K562 (cell line): ENCODE data around the gene NAP1L4.

Source experiments
- CREB3 ChIP-seq: fragments of 450-650 bp; conservative IDR thresholded peaks from 2 replicates; pipeline ENCODE4 v1.6.1; 2016; ENCODE audit warnings: missing genetic modification characterization, low read depth, mild to moderate bottlenecking, missing compliant biosample characterization, moderate library complexity
- CTCF ChIP-seq, 3 experiments: IDR thresholded peaks in 2 of 3; conservative IDR thresholded peaks in 1 of 3; 2 replicates each; pipeline ENCODE4 v1.5.1; 2011 to 2012; ENCODE audit warnings: low read length in 3 of 3, mild to moderate bottlenecking in 3 of 3, control low read depth in 2 of 3, improper control_type of control experiment in 1 of 3, inconsistent platforms in 1 of 3, low read depth in 1 of 3, mixed read lengths in 1 of 3, moderate library complexity in 1 of 3; ENCODE audit not compliant: insufficient read depth in 2 of 3
- IRF9 ChIP-seq: fragments of 450-650 bp; IDR thresholded peaks from 2 replicates; pipeline ENCODE4 v1.6.1; 2016; ENCODE audit warnings: missing biosample characterization, missing genetic modification characterization
- MTF1 ChIP-seq: fragments of 250-450 bp; sonication (Bioruptor Pico); IDR thresholded peaks from 2 replicates; pipeline ENCODE4 v1.9.0; 2021; ENCODE audit warnings: moderate library complexity, mild to moderate bottlenecking, inconsistent platforms, borderline replicate concordance
- TBP ChIP-seq: optimal IDR thresholded peaks from 2 replicates; pipeline ENCODE3; 2011; ENCODE audit warnings: low read depth, low read length, improper control_type of control experiment
- ZNF121 ChIP-seq: sonication (generic); formaldehyde crosslinking; conservative IDR thresholded peaks from 2 replicates; pipeline ENCODE4 v1.8.0; 2022; ENCODE audit warnings: missing genetic modification reagents
- ZNF431 ChIP-seq: sonication (generic); formaldehyde crosslinking; IDR thresholded peaks from 2 replicates; pipeline ENCODE4 v1.8.0; 2022; ENCODE audit warnings: mild to moderate bottlenecking, missing genetic modification reagents
- ZNF76 ChIP-seq: fragments of 250-450 bp; sonication (Bioruptor Pico); IDR thresholded peaks from 2 replicates; pipeline ENCODE4 v1.4.0; 2020; ENCODE audit warnings: mild to moderate bottlenecking, moderate library complexity, borderline replicate concordance

- TF ChIP-seq ZNF431 (no peak), CTCF (IDR thresholded peaks at IDR 0.05 in 2 of 3, conservative IDR thresholded peaks at IDR 0.05 in 1 of 3; ENCODE audit: insufficient read depth in 2 of 3, low read depth in 1 of 3, low read length in 3 of 3) (no peak), ZNF76 (no peak), TBP (no peak), IRF9 (tag) (no peak), CREB3 (tag) (no peak), MTF1 (no peak), ZNF121 (CRISPR knock-in tag) (no peak)
Measured at GRCh38 chr11:2968341-2968900, 23.7 kb downstream of the NAP1L4 start.
